A549 (cell line): ENCODE data around the gene KRT13. TPM values are rescaled to one million over a fixed set of nuclear protein-coding genes. Genes with fewer than 3 reads are reported as not detected.

Experiments
- BHLHE40 ChIP-seq: IDR thresholded peaks from 2 replicates; pipeline ENCODE4 v1.6.1; 2012; ENCODE audit warnings: low read depth, low read length, inconsistent platforms
- CBX8 ChIP-seq: fragments of 200-600 bp; sonication (generic); IDR thresholded peaks from 2 replicates; pipeline ENCODE4 v1.6.1; 2016
- CEBPB ChIP-seq, 2 experiments: fragments of >200 bp in 1 of 2; sonication (Bioruptor Twin) in 1 of 2; formaldehyde crosslinking in 1 of 2; IDR thresholded peaks; 2 replicates each; pipeline ENCODE4 v1.6.1; 2012 to 2016
- EHF ChIP-seq: fragments of 250-450 bp; sonication (Bioruptor Pico); IDR thresholded peaks from 2 replicates; pipeline ENCODE4 v1.5.0; 2020; ENCODE audit warnings: mild to moderate bottlenecking
- EHMT2 ChIP-seq: fragments of 200-600 bp; sonication (generic); IDR thresholded peaks from 2 replicates; pipeline ENCODE4 v1.6.1; 2016; ENCODE audit warnings: antibody characterized with exemption, low read depth, mild to moderate bottlenecking, moderate library complexity
- ESRRA ChIP-seq: fragments of 150-350 bp; IDR thresholded peaks from 2 replicates; pipeline ENCODE4 v1.6.1; 2014; ENCODE audit warnings: mild to moderate bottlenecking, low read length, borderline replicate concordance
- HEYL ChIP-seq: fragments of 250-450 bp; sonication (Bioruptor Pico); IDR thresholded peaks from 2 replicates; pipeline ENCODE4 v1.8.0; 2021; ENCODE audit warnings: mild to moderate bottlenecking, moderate library complexity
- HOXA7 ChIP-seq: fragments of 250-450 bp; sonication (Bioruptor Pico); IDR thresholded peaks from 2 replicates; pipeline ENCODE4 v1.5.0; 2020; ENCODE audit warnings: mild to moderate bottlenecking, moderate library complexity
- HOXB13 ChIP-seq: fragments of 250-450 bp; sonication (Bioruptor Pico); IDR thresholded peaks from 2 replicates; pipeline ENCODE4 v1.5.0; 2020; ENCODE audit warnings: low read depth, mild to moderate bottlenecking, moderate library complexity
- HOXB5 ChIP-seq: fragments of 250-450 bp; sonication (Bioruptor Pico); IDR thresholded peaks from 2 replicates; pipeline ENCODE4 v1.5.0; 2020; ENCODE audit warnings: mild to moderate bottlenecking, moderate library complexity
- JUNB ChIP-seq: fragments of >200 bp; sonication (Bioruptor Twin); formaldehyde crosslinking; IDR thresholded peaks from 2 replicates; pipeline ENCODE4 v1.6.1; 2016
- KDM5A ChIP-seq: fragments of 200-600 bp; sonication (generic); IDR thresholded peaks from 2 replicates; pipeline ENCODE4 v1.6.1; 2016; ENCODE audit warnings: antibody characterized with exemption, mild to moderate bottlenecking
- MAZ ChIP-seq: fragments of 150-350 bp; IDR thresholded peaks from 2 replicates; pipeline ENCODE4 v1.6.1; 2014; ENCODE audit warnings: antibody characterized with exemption, low read depth, low read length, borderline replicate concordance
- PHF8 ChIP-seq: fragments of 200-600 bp; sonication (generic); IDR thresholded peaks from 2 replicates; pipeline ENCODE4 v1.6.1; 2016; ENCODE audit warnings: low read depth, mild to moderate bottlenecking, antibody characterized with exemption, moderate library complexity, borderline replicate concordance
- POLR2A ChIP-seq: IDR thresholded peaks from 2 replicates; pipeline ENCODE4 v1.6.1; 2012; ENCODE audit warnings: mild to moderate bottlenecking, low read length
- POLR2AphosphoS2 ChIP-seq: conservative IDR thresholded peaks from 2 replicates; pipeline ENCODE4 v1.6.1; 2012; ENCODE audit warnings: low read length, improper control_type of control experiment, inconsistent platforms
- RAD21 ChIP-seq, 2 experiments: fragments of >200 bp in 1 of 2; sonication (Bioruptor Twin) in 1 of 2; formaldehyde crosslinking in 1 of 2; IDR thresholded peaks in 1 of 2; conservative IDR thresholded peaks in 1 of 2; 2 replicates in 1 of 2; 3 replicates in 1 of 2; pipeline ENCODE4 v1.6.1; 2012 to 2018; ENCODE audit warnings: inconsistent platforms in 1 of 2
- RARB ChIP-seq: fragments of 250-450 bp; sonication (Bioruptor Pico); IDR thresholded peaks from 2 replicates; pipeline ENCODE4 v1.8.0; 2021; ENCODE audit warnings: mild to moderate bottlenecking, moderate library complexity
- RNF2 ChIP-seq: fragments of 200-600 bp; sonication (generic); IDR thresholded peaks from 2 replicates; pipeline ENCODE4 v1.6.1; 2016; ENCODE audit warnings: low read depth, mild to moderate bottlenecking, antibody characterized with exemption, moderate library complexity, borderline replicate concordance
- SMC3 ChIP-seq: fragments of >200 bp; sonication (Bioruptor Twin); formaldehyde crosslinking; IDR thresholded peaks from 3 replicates; pipeline ENCODE4 v1.6.1; 2018; ENCODE audit warnings: inconsistent platforms
- TFCP2L1 ChIP-seq: fragments of 250-450 bp; sonication (Bioruptor Pico); IDR thresholded peaks from 2 replicates; pipeline ENCODE4 v1.5.0; 2021; ENCODE audit warnings: mild to moderate bottlenecking
- TP53 ChIP-seq: fragments of 250-450 bp; sonication (Bioruptor Pico); IDR thresholded peaks from 2 replicates; pipeline ENCODE4 v1.5.0; 2021; ENCODE audit warnings: mild to moderate bottlenecking, moderate library complexity
- ZC3H11A ChIP-seq: fragments of 450-650 bp; IDR thresholded peaks from 2 replicates; pipeline ENCODE4 v1.6.1; 2014; ENCODE audit warnings: antibody characterized with exemption, mild to moderate bottlenecking
- ZFP36 ChIP-seq: fragments of 450-650 bp; IDR thresholded peaks from 2 replicates; pipeline ENCODE4 v1.6.1; 2014; ENCODE audit warnings: borderline replicate concordance; ENCODE audit not compliant: partially characterized antibody
- ZNF302 ChIP-seq: fragments of 250-450 bp; sonication (Bioruptor Pico); IDR thresholded peaks from 2 replicates; pipeline ENCODE4 v1.9.0; 2021; ENCODE audit warnings: inconsistent platforms, mild to moderate bottlenecking, moderate library complexity
- polyA plus RNA-seq, 4 experiments: library from polyadenylated mRNA; depleted of rRNA in 3 of 4; stranded (reverse); fragments of >200 nt; fragmentation: RNase III in 1 of 4; extraction: RNeasy Plus Mini Kit Qiagen cat#74134 plus additional on column Dnase treatment in 1 of 4; gene quantifications; 2 replicates in 3 of 4; 3 replicates in 1 of 4; pipeline ENCODE4 v1.2.3, GENCODE V29; 2011 to 2017
- TF ChIP-seq, protein P1 (sequence below): fragments of 150-350 bp; IDR thresholded peaks from 2 replicates; pipeline ENCODE4 v1.6.1; 2014; ENCODE audit warnings: low read depth, mild to moderate bottlenecking, low read length
- TF ChIP-seq, protein P2 (sequence below): fragments of 250-450 bp; sonication (Bioruptor Pico); IDR thresholded peaks from 2 replicates; pipeline ENCODE4 v1.5.0; 2021; ENCODE audit warnings: mild to moderate bottlenecking, moderate library complexity, borderline replicate concordance
- TF ChIP-seq, protein P3 (sequence below): IDR thresholded peaks from 2 replicates; pipeline ENCODE4 v1.6.1; 2012
- TF ChIP-seq, protein P4 (sequence below): IDR thresholded peaks from 2 replicates; pipeline ENCODE4 v1.6.1; 2012

The KRT13 gene
- polyA plus RNA-seq, 2 of the 4 experiments (the other 2 are of a cell fraction): 0.06 TPM; not detected in 1

DNA sequence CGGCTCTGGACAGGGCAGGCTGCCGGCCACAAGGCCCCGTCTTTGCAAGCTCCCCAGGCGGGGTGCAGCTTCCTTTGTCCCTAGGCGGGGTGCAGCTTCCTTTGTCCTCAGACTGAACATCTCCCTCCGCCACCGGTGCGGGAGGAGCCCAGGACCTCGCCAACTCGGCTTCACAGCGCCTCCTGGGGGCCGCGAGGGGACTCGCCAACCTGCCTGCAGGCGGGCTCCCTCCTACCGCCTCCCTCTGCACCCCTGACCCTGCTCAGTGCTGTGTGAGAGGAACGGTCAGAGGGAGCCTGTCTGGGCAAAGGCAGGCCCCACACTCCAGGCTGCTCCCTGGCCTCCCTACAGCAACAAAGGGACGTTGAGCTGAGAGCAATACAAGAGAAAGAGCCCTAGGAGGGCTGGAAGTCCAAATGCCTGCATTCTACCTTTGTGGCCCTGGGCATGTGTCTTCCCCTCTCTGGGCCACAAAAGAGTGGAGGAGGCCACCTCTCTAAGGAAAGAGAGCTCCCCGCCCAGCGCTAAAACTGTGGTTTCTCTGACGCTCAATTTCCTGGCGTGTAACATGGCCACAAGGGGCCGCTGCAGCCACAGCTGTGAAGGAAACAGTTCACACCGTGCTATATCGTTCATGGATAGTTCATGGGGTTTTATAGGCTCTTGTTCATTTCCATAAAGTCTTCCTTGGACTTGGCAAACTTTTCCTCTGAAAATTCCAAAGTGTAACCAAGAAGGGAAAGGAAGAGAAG is 43.6 kb upstream of the KRT13 start (continued):
- TF ChIP-seq HOXA7 (CRISPR knock-in tag): no peak
- no peak for TF ChIP-seq HEYL
- TF ChIP-seq CBX8: no peak
- no peak for TF ChIP-seq JUNB
- no peak for TF ChIP-seq TP53 (CRISPR knock-in tag)
- no peak for TF ChIP-seq HOXB13 (CRISPR knock-in tag)
- TF ChIP-seq POLR2A: peak; percentile 16; the same call in 1 of the 2 replicates
- TF ChIP-seq ZNF302: no peak
- TF ChIP-seq, protein P1, sequence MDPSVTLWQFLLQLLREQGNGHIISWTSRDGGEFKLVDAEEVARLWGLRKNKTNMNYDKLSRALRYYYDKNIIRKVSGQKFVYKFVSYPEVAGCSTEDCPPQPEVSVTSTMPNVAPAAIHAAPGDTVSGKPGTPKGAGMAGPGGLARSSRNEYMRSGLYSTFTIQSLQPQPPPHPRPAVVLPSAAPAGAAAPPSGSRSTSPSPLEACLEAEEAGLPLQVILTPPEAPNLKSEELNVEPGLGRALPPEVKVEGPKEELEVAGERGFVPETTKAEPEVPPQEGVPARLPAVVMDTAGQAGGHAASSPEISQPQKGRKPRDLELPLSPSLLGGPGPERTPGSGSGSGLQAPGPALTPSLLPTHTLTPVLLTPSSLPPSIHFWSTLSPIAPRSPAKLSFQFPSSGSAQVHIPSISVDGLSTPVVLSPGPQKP: no peak
- TF ChIP-seq SMC3: peak; percentile 95
- no peak for TF ChIP-seq RNF2
- TF ChIP-seq RAD21 (conservative IDR thresholded peaks at IDR 0.05 in 1 of 2, IDR thresholded peaks at IDR 0.05 in 1 of 2): peak; percentile 93 to 97
- no peak for TF ChIP-seq TFCP2L1 (CRISPR knock-in tag)
- no peak for TF ChIP-seq RARB (CRISPR knock-in tag)
- TF ChIP-seq ZC3H11A: no peak
- no peak for TF ChIP-seq EHF (CRISPR knock-in tag)
- TF ChIP-seq ESRRA: no peak
- TF ChIP-seq MAZ: no peak
- TF ChIP-seq CEBPB (IDR thresholded peaks at IDR 0.05): no peak
- TF ChIP-seq HOXB5 (CRISPR knock-in tag): no peak
- peak; percentile 53 for TF ChIP-seq ZFP36
- TF ChIP-seq PHF8: no peak
- TF ChIP-seq BHLHE40: no peak
- TF ChIP-seq, protein P2, sequence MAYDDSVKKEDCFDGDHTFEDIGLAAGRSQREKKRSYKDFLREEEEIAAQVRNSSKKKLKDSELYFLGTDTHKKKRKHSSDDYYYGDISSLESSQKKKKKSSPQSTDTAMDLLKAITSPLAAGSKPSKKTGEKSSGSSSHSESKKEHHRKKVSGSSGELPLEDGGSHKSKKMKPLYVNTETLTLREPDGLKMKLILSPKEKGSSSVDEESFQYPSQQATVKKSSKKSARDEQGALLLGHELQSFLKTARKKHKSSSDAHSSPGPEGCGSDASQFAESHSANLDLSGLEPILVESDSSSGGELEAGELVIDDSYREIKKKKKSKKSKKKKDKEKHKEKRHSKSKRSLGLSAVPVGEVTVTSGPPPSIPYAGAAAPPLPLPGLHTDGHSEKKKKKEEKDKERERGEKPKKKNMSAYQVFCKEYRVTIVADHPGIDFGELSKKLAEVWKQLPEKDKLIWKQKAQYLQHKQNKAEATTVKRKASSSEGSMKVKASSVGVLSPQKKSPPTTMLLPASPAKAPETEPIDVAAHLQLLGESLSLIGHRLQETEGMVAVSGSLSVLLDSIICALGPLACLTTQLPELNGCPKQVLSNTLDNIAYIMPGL: no peak
- TF ChIP-seq KDM5A: no peak
- TF ChIP-seq, protein P3, sequence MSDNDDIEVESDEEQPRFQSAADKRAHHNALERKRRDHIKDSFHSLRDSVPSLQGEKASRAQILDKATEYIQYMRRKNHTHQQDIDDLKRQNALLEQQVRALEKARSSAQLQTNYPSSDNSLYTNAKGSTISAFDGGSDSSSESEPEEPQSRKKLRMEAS: peak; percentile 65
- no peak for TF ChIP-seq EHMT2
- no peak for TF ChIP-seq POLR2AphosphoS2
- TF ChIP-seq, protein P4, sequence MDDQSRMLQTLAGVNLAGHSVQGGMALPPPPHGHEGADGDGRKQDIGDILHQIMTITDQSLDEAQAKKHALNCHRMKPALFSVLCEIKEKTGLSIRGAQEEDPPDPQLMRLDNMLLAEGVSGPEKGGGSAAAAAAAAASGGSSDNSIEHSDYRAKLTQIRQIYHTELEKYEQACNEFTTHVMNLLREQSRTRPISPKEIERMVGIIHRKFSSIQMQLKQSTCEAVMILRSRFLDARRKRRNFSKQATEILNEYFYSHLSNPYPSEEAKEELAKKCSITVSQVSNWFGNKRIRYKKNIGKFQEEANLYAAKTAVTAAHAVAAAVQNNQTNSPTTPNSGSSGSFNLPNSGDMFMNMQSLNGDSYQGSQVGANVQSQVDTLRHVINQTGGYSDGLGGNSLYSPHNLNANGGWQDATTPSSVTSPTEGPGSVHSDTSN: no peak
